Measurements from ENCODE around the gene GPR146.

The GPR146 gene

DNA sequence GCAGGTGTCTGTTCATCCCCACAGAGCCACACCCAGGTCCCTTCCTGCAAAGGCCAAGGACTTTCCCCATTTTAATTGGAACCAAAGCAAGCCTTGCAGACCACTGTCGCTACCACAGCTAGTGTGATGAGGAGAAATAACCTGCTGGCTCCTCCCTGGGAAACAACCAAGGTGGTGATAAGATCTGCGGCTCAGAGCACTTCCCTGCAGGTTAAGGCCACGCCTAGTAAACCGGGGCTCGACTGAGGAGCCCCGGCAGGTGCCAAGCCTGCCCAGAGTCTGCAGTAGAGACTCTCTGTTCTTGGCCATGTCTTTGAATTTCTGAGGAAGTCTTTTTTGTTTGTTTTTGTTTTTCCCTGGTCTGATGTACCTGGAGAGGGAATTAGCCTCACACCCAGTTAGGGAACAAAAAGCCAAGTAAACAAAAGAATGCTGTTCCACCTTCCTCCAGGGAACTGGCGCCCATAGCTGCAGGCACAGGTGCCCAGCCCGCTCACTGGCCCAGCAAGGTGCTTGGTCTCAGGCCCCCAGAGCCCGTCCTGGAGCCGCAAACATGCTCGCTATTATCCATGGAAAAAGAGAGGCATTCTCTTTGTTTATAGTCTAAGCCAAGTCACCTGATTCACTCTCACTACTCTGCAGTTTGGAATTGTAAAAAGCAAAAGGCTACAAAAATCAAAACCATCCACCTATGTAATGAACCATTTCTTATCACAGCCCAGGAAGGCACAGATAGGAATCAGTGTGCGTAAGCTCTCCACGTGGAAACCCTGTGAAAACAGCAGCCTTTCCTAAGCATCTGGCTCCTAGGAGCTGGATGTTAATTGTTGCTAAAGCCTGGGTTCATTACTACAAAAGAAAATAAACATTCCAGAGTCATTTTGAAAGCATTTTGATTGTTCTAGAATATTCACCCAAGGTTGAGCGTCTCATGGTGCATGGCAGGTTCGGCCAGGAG is 2.7 kb downstream of the GPR146 start:
- peak; percentile 73 for DNase-seq

DNA sequence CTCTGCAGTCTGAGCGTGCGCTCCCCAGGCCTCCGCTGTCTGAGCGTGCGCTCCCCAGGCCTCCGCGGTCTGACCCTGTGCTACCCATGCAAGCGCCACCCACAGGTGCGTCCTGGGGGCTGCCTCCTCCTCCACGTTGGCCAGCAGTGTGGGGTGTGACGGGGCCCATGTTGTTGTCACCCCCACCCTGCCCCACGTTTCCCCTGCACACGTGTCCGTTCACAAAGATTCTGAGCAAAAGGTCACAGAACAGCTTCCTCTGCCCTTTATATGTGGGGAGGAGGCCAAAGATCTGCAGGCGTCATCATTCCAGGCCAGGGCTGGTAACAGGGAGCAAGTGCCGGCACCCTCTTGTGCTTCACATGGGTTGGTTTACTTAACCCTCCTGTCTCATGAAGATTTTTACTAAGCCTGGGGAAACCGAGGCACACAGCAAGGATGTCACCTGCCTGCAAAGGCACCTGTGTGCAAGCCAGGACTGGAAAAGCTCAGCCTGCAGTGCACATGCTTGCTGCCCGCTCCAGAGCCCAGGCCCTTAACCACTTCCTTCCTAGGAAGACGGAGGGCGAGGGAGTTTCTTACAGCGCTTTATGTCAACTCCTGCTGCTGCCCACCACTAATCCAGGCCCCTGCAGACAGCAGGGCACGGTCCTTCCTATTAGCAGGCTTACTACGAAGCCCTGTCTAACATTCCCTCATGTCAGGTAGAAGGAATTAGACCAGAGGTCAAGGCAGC is 4.8 kb downstream of the GPR146 start:
- no peak for DNase-seq

DNA sequence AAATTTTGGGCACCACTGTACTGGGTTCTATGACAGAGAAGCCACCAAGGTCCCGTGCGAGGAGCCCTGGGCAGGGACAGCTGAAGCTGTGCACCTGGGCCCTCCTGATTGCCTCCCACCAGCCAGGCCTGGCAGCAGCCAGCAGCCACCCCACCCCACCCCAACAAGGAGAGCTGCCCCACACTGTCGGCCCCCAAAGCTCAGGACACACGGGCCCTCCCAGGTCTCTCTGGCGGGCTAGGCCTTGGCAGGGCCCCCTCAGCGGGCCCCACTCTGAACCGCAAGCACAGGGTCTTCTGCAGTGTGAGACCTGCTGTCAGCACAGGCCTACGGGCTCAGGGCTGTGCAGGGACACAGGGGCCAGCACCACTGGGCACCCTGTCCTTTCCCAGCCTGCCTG is 5.5 kb downstream of the GPR146 start:
- no peak for DNase-seq

DNA sequence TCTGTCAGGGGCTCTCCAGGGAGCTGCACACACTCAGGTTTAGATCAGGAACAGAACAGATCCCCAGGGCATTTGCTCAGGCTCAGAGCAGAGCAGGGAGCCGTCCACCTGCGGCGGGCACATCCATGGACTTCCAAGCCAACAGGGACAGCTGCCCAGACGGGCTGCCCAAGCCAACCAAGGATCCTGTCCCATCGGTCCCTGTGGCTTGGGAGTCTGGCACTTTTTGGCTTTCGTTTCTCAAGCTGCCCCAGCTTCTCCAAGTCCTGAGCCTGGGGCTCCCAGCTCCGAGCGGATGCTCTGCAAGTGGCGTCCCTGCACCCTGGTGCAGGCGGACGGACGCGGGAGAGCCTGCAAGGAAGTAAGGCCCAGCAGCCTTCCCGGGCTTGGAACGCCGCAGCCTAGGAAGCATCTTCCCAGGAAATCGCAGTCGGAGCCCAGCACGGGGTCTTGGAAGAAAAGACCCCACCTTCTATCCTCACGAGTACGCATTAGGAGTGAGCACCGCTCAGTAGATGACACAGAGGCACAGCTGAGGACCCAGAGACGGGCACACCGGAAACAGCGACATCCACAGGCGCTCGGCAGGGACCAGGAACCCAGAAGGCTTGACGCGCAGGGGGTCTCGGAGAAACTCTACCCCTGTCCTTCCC is 6.0 kb downstream of the GPR146 start:
- no peak for DNase-seq

DNA sequence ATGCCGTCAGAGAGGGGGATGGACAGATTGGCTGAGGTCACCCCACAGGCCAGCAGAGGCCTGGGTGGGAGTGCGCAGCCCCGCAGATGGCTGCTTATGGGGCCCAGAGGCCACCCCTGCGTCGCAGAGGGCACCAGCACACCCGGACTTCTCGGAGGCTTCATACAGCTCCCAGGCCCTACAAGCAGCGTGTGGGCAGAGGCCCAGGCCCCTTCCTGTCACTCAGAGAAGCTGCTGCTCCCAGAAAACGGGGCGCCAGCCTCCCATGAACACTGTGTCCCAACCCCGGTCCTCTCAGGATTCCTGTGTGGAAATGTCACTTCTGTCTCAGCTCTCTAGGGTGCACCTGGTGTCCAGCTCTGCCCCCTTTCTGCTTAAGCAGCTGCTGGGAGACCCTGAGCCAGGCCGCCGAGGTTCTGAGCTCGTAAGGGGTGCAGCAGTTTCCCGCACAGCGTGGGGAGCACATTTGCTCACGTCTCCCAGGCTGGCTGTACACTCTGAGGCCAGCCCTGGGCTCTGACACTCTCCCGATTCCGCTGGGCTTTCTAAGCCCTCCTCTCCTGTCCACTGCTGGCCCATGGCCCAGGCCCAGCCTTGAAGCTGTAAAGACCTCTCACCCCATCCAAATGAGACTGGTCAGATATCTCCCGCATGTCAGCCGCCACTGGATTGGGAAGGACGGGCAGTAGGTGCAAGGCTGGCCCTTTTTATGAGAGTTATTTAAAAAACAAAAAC is 6.8 kb downstream of the GPR146 start:
- DNase-seq, result no peak

DNA sequence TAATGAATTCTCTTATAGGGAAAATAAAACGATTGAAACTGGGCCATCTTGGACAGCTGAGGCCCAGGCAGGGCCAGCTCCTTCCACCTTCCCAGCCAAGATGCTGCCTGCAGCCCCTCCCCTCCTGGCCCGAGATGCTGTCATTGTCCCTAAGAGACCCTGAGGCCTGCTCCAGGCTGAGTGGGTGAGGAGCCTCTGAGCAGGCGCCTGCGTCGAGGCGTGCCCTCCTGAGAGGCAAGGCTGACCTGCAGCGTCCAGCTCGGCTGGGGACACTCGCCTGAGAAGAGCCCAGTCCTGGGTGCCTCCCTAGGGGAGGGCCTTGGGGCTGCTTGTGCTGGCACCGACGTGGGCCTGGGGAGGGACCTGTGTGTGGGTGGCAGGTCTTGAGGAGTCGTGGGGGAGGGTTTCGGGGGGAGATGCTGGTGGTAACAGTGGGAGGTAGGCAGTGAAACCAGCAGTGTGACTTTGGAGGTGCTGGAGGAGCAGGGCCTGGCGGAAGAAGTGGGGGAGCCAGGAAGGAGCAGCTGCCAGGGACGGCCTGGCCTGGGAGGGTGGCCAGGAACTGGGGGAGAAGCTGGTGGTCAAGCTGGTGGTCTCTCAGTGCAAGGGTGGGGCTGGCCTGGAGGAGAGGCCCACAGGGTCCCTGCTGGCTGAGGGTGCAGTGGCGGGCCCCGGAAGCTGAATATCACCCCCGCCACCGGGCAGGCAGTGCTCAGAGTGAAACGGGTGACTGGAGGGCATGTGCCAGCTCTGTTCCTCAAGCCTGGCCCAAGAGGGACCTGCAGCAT is 7.9 kb downstream of the GPR146 start:
- DNase-seq, result peak; percentile 56

DNA sequence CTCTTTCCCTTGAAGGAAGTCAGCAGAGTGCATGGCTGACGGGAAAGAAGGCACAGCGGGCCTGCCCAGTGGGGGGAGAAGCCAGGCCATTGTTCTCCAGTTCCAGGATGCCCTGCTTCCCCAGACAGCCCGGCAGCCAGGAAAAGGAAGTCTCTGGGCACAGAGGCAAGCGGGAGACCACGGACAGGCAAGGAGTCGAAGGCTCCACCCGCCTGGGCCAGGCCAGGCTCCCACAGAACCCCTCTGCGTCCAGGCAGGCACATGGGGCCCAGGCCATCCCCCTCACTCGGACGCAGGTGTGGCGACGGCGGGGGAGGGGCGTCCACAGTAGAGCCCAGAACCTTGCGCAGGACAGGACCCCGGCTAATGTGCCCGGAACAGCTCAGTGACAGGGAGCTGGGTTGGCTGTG is 8.7 kb downstream of the GPR146 start:
- DNase-seq, result no peak

DNA sequence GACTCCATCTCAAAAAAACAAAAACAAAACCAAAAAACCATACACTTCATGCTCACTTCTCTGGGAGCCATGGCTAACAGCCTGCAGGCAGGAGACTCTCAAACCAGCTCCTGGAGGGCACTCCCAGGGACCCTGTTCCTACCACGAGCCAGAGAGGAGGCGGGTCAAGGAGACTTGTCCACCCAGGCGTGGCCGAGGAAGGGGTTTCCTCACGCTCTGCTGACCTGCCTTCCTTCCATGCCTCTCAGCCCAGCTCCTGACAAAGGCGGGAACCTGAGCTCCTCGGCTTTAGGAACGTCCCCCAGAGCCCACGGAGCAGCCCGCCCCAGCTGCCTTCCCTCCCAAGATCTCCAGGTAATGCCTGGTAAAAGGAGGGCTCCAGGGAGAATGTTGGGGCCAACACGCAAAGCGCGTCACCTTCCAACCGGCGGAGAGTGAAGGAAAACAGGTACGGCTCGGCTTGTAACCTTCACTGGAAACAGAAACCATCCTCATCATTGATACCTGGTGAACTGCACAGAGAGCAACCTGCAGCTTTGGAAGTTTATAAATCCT is 9.5 kb downstream of the GPR146 start:
- peak; percentile 64 for DNase-seq

DNA sequence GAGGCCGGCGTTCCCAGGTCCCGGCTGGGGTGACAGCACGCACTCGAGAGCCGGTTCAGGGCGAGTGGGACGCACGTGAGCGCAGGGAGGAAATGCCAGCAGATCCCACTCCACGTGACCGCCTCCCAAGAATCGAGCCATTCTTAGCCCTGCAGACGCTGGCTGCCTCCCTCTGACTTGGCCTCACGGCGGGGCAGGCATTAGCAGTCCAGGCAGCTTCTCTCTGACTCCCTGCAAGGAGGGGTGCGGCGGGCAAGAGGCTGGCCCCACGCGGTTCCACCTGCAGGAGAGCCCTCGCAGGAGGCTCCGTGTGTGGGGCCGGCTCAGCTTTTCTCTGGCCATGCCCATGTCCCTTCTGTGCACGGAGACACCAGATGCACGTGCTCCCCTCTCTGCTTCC is 10.1 kb downstream of the GPR146 start:
- DNase-seq, result peak; percentile 57

DNA sequence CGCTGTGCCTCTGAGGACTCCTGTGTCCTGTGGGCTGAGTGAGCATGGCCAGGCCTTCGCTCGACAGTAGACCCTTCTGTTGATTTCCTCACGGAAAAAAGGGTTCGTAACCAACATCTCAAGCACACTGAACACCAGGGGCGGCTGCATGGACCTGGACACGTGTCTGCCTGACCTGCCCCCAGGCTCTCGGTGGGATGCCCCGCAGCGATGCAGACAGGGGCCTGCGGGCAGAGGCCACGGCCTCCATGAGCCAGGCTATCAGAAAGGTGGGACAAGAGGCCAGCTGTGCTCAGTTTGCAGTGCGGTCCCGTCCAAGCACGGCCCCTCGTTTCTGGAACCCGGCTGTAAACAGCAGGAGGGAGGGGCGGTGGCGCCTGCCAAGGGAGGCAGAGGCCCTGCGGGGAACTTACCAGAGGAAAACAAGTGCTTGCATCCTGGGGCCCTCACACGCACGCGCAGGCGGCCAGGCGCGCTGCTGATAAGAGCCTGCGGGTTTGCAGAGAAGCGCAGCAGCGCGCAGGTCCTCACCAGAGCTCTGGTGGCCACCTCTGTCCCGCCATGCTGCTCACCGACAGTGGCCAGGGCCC is 10.6 kb downstream of the GPR146 start:
- peak; percentile 80 for DNase-seq

DNA sequence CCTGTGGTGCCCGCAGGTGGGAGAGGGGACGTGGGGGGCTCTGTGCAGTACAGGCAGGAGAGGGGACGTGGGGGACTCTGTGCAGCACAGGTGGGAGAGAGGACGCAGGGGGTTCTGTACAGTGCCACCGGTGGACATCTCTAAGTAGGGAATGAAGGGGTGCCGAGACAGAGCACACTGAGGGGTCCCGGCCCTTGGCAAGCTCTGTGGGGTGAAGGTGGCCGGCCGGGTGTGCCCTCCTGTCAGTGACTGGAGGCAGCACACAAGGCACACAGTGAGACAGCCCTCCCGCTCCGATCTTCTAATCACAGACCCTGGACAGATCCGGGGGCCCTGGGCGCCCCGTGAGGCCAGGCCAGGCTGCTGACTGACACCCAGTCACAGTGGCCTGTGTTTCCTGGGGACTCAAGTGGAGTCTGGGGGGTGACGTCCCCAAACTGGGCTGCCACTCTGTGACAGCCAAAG is 11.2 kb downstream of the GPR146 start:
- DNase-seq, result no peak

DNA sequence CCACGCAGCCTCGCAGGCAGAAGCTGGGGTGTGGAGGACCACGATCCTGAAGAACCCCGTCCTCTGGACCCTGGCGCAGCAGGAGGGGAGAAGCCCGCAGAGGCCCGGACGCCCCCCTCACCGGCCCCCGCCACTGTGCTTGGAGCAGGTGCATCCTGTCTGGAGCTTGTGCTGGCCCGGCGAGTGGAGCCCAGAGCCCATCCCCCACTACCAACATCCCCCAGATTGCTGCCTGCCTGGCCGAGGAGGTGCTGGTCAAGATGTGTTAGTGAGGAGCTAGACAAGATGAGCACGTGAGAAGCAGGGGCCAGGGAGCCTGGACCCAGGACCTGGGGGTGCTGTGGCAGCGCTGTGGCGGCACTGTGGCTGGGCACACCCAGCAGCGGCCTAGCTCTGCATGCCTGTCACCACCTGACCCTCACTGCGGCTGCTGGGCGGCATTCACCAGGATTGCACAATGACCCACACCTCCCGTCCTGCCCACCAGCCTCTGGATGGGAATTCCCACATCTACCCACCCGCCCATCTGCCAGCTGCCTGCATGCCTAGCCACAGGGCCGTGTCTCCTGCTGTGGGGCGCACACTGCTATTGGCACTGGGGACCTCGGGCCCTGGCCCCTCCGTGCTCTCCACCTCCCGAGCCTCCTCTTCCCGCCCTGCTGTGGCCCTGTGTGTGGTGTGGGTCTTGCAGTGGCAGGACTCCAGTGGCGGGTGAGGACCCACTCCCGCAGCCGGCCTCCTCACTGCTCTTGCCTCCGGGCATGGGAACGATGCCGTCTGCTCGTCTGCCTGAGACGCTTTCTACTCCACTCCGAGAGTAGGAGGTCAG is 11.8 kb downstream of the GPR146 start:
- DNase-seq, result no peak

DNA sequence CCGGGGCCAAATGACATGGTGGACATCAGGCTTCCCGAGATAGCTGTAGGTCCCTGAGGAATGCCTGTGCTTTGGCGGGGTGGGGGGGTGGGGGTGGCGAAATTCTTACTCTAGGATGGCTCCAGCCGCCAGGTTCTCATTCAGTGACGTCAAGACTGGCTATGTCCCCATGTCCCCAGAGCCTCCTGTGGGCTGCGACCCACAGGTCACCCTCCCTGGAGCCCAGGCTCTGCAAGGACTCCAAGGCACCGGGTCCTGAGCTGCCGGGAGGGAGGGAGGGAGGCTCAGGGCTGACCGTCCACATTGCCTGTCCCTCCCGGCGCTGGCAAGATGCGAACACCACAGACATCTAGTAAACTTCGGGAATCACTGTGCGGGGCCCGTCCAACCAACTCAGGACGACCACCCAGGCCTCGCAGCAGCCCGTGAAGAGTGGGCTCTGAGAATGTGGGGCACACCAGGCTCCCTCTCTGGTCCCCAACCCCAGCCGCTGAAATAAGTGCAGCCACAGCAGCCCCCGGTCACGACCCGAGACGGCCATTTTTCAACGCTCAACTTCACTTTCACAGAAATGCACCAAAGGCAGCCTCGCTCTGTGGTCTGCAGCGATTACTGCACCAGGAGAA is 12.6 kb downstream of the GPR146 start:
- no peak for DNase-seq

DNA sequence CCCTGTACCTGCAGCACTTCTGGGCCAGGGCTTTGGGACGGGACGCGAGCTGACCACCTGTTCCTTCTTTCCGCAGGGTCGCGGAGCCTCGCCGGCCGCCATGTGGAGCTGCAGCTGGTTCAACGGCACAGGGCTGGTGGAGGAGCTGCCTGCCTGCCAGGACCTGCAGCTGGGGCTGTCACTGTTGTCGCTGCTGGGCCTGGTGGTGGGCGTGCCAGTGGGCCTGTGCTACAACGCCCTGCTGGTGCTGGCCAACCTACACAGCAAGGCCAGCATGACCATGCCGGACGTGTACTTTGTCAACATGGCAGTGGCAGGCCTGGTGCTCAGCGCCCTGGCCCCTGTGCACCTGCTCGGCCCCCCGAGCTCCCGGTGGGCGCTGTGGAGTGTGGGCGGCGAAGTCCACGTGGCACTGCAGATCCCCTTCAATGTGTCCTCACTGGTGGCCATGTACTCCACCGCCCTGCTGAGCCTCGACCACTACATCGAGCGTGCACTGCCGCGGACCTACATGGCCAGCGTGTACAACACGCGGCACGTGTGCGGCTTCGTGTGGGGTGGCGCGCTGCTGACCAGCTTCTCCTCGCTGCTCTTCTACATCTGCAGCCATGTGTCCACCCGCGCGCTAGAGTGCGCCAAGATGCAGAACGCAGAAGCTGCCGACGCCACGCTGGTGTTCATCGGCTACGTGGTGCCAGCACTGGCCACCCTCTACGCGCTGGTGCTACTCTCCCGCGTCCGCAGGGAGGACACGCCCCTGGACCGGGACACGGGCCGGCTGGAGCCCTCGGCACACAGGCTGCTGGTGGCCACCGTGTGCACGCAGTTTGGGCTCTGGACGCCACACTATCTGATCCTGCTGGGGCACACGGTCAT is 13.3 kb downstream of the GPR146 start:
- DNase-seq, result no peak

DNA sequence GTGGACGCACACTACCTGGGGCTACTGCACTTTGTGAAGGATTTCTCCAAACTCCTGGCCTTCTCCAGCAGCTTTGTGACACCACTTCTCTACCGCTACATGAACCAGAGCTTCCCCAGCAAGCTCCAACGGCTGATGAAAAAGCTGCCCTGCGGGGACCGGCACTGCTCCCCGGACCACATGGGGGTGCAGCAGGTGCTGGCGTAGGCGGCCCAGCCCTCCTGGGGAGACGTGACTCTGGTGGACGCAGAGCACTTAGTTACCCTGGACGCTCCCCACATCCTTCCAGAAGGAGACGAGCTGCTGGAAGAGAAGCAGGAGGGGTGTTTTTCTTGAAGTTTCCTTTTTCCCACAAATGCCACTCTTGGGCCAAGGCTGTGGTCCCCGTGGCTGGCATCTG is 14.0 kb downstream of the GPR146 start:
- no peak for DNase-seq

DNA sequence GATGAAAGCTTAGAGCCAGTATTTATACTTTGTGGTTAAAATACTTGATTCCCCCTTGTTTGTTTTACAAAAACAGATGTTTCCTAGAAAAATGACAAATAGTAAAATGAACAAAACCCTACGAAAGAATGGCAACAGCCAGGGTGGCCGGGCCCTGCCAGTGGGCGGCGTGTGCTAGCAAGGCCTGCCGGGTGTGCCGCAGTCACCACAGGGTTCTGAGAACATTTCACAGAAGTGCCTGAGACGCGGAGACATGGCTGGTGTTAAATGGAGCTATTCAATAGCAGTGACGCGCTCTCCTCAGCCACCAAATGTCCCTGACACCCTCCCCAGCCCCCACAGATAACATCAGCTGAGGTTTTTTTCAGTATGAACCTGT is 14.5 kb downstream of the GPR146 start:
- DNase-seq, result no peak

DNA sequence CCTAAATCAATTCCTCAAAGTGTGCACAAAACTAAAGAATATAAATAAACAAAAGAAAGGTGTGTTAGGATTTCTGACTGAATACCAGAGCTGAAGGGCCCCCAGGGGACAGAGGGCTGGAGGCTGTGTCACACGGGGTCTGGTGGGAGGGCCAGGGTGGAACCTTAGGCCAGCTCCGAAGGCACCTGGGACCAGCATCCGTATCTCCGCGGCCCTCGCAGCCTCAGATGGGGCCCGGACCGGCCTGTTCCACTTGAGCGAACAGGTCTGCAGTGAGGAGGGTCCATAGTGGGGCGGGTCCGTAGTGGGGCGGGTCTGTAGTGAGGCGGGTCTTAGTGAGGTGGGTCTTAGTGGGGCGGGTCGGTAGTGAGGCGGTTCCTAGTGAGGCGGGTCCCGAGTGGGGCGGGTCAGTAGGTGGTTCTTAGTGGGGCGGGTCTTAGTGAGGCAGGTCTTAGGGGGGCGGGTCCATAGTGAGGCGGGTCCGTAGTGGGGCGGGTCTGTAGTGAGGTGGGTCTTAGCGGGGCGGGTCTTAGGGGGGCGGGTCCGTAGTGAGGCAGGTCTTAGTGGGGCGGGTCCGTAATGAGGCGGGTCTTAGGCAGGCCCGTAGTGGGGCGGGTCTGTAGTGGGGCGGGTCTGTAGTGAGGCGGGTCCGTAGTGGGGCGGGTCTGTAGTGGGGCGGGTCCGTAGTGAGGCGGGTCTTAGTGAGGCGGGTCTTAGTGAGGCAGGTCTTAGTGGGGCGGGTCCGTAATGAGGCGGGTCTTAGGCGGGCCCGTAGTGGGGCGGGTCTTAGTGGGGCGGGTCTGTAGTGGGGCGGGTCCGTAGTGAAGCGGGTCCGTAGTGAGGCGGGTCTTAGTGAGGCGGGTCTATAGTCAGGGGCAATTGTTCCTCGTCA is 15.1 kb downstream of the GPR146 start:
- DNase-seq, result no peak
